Activated naive CD4-positive, alpha-beta T cell treated with anti-CD3 and anti-CD28 coated beads, Interleukin-2, amount 10 ng/mL, durations not matched to agents 7 days and 5 days (primary cell): ENCODE measurements around the gene CLHC1.

Experiments
- CTCF ChIA-PET: fragments of 350-600 bp; sonication (Branson Sonifier 250); formaldehyde crosslinking; loops from one replicate; lab custom pipeline; 2021; ENCODE audit warnings: antibody characterized with exemption; lab: Charles Lee
- DNase-seq: peaks from one replicate; pipeline ENCODE4 v3.0.0-alpha.2; 2020
- H3K27ac Mint-ChIP-seq: one replicate; pipeline ENCODE4 v1.8.0; 2021; ENCODE audit warnings: mild to moderate bottlenecking, moderate library complexity, mixed read lengths
- H3K27me3 Mint-ChIP-seq: one replicate; pipeline ENCODE4 v1.8.0; 2021; ENCODE audit warnings: mild to moderate bottlenecking, mixed read lengths
- H3K36me3 Mint-ChIP-seq: one replicate; pipeline ENCODE4 v1.8.0; 2021; ENCODE audit warnings: mixed read lengths
- H3K4me1 Mint-ChIP-seq: one replicate; pipeline ENCODE4 v1.8.0; 2021; ENCODE audit warnings: mixed read lengths
- H3K4me3 Mint-ChIP-seq: one replicate; pipeline ENCODE4 v1.8.0; 2021; ENCODE audit warnings: mild to moderate bottlenecking, moderate library complexity, mixed read lengths
- H3K9me3 Mint-ChIP-seq: one replicate; pipeline ENCODE4 v1.8.0; 2021; ENCODE audit warnings: mixed read lengths

Gene CLHC1

GRCh38 chr2:55169359-55169758 is 62.7 kb downstream of the CLHC1 start:
- no peaks in the 10 kb centered on the region for H3K4me1 Mint-ChIP-seq
- H3K9me3 Mint-ChIP-seq: no peaks in the 10 kb centered on the region
- H3K4me3 Mint-ChIP-seq: no peak overlapping the region
- no peaks in the 10 kb centered on the region for H3K27me3 Mint-ChIP-seq
- no peak for DNase-seq
- CTCF ChIA-PET: interaction anchor here (0.7 to 3.7 kb wide), 12 partner anchors 8 to 1068 kb away, joined by 3 to 20 read pairs (median 5); no protein-coding TSS in a partner anchor
- H3K36me3 Mint-ChIP-seq: no peaks in the 10 kb centered on the region
- no peak overlapping the region for H3K27ac Mint-ChIP-seq

GRCh38 chr2:55168221-55169154 is 63.6 kb downstream of the CLHC1 start:
- peak; percentile 57 for DNase-seq
- Mint-ChIP-seq H3K4me3 (no peak overlapping the region), H3K36me3 (no peaks in the 10 kb centered on the region), H3K27ac (no peak overlapping the region), H3K27me3 (no peaks in the 10 kb centered on the region), H3K4me1 (no peaks in the 10 kb centered on the region), H3K9me3 (no peaks in the 10 kb centered on the region)
- CTCF ChIA-PET: interaction anchor here (0.7 to 3.7 kb wide), 21 partner anchors 9 to 1067 kb away, joined by 3 to 20 read pairs (median 4); partner anchors contain the start of gene RTN4

- Mint-ChIP-seq H3K4me3 (no peak overlapping the region), H3K9me3 (no peaks in the 10 kb centered on the region), H3K27ac (no peak overlapping the region), H3K36me3 (no peaks in the 10 kb centered on the region), H3K27me3 (no peaks in the 10 kb centered on the region), H3K4me1 (no peaks in the 10 kb centered on the region)
- no peak for DNase-seq
- CTCF ChIA-PET: interaction anchor here (2.3 to 3.7 kb wide), 2 partner anchors 116 to 152 kb away, joined by 7 to 20 read pairs; partner anchors contain the start of gene RTN4
Measured at GRCh38 chr2:55165626-55166025, 66.5 kb downstream of the CLHC1 start.

- no peak overlapping the region for H3K4me3 Mint-ChIP-seq
- CTCF ChIA-PET: interaction anchor here (2.3 kb wide), 1 partner anchor 115 kb away, joined by 7 read pairs; the partner anchor contains the start of gene RTN4
- H3K4me1 Mint-ChIP-seq: no peaks in the 10 kb centered on the region
- H3K36me3 Mint-ChIP-seq: no peaks in the 10 kb centered on the region
- H3K27me3 Mint-ChIP-seq: no peaks in the 10 kb centered on the region
- no peaks in the 10 kb centered on the region for H3K9me3 Mint-ChIP-seq
- no peak overlapping the region for H3K27ac Mint-ChIP-seq
- no peak for DNase-seq
Measured at GRCh38 chr2:55164534-55165480, 67.3 kb downstream of the CLHC1 start.

- CTCF ChIA-PET: interaction anchor here (0.9 kb wide), 1 partner anchor 114 kb away, joined by 3 read pairs; the partner anchor contains the start of gene RTN4
- no peak for DNase-seq
- peaks cover 1% of the 10 kb centered on the region for H3K27me3 Mint-ChIP-seq
- H3K4me1 Mint-ChIP-seq: no peaks in the 10 kb centered on the region
- H3K36me3 Mint-ChIP-seq: no peaks in the 10 kb centered on the region
- H3K4me3 Mint-ChIP-seq: no peak overlapping the region
- H3K9me3 Mint-ChIP-seq: no peaks in the 10 kb centered on the region
- no peak overlapping the region for H3K27ac Mint-ChIP-seq
Measured at GRCh38 chr2:55163941-55164390, 68.1 kb downstream of the CLHC1 start.

GRCh38 chr2:55163274-55163721 is 68.8 kb downstream of the CLHC1 start:
- no peak for DNase-seq
- H3K36me3 Mint-ChIP-seq: no peaks in the 10 kb centered on the region
- no peaks in the 10 kb centered on the region for H3K9me3 Mint-ChIP-seq
- H3K4me1 Mint-ChIP-seq: no peaks in the 10 kb centered on the region
- CTCF ChIA-PET: interaction anchor here (0.9 kb wide), 1 partner anchor 113 kb away, joined by 3 read pairs; the partner anchor contains the start of gene RTN4
- no peak overlapping the region for H3K4me3 Mint-ChIP-seq
- H3K27me3 Mint-ChIP-seq: peaks cover 4% of the 10 kb centered on the region
- no peak overlapping the region for H3K27ac Mint-ChIP-seq

- CTCF ChIA-PET: interaction anchor here (0.9 kb wide), 1 partner anchor 8 kb away, joined by 3 read pairs; no protein-coding TSS in a partner anchor
- H3K27me3 Mint-ChIP-seq: peaks cover 4% of the 10 kb centered on the region
- no peak overlapping the region for H3K27ac Mint-ChIP-seq
- no peak overlapping the region for H3K4me3 Mint-ChIP-seq
- H3K9me3 Mint-ChIP-seq: no peaks in the 10 kb centered on the region
- peaks cover under 1% of the 10 kb centered on the region for H3K4me1 Mint-ChIP-seq
- H3K36me3 Mint-ChIP-seq: no peaks in the 10 kb centered on the region
- no peak for DNase-seq
Measured at GRCh38 chr2:55162284-55163006, 69.6 kb downstream of the CLHC1 start.

- Mint-ChIP-seq H3K4me3 (no peak overlapping the region), H3K4me1 (peaks cover 7% of the 10 kb centered on the region), H3K27me3 (peaks cover 5% of the 10 kb centered on the region), H3K9me3 (no peaks in the 10 kb centered on the region), H3K36me3 (no peaks in the 10 kb centered on the region), H3K27ac (no peak overlapping the region)
- CTCF ChIA-PET: interaction anchor here (0.8 to 0.9 kb wide), 2 partner anchors 9 to 147 kb away, joined by 3 read pairs; no protein-coding TSS in a partner anchor
- no peak for DNase-seq
Measured at GRCh38 chr2:55161295-55162210, 70.5 kb downstream of the CLHC1 start.

- H3K36me3 Mint-ChIP-seq: no peaks in the 10 kb centered on the region
- no peaks in the 10 kb centered on the region for H3K9me3 Mint-ChIP-seq
- no peak for DNase-seq
- H3K27me3 Mint-ChIP-seq: peaks cover 12% of the 10 kb centered on the region
- H3K4me3 Mint-ChIP-seq: no peak overlapping the region
- CTCF ChIA-PET: no interaction called here
- H3K4me1 Mint-ChIP-seq: peaks cover 7% of the 10 kb centered on the region
- no peak overlapping the region for H3K27ac Mint-ChIP-seq
Measured at GRCh38 chr2:55160422-55160821, 71.7 kb downstream of the CLHC1 start.

GRCh38 chr2:55159752-55160151 is 72.3 kb downstream of the CLHC1 start:
- H3K36me3 Mint-ChIP-seq: no peaks in the 10 kb centered on the region
- peaks cover 7% of the 10 kb centered on the region for H3K4me1 Mint-ChIP-seq
- no peaks in the 10 kb centered on the region for H3K9me3 Mint-ChIP-seq
- no peak for DNase-seq
- H3K4me3 Mint-ChIP-seq: no peak overlapping the region
- CTCF ChIA-PET: interaction anchor here (1.1 kb wide), 1 partner anchor 9 kb away, joined by 4 read pairs; no protein-coding TSS in a partner anchor
- no peak overlapping the region for H3K27ac Mint-ChIP-seq
- H3K27me3 Mint-ChIP-seq: peaks cover 16% of the 10 kb centered on the region

- DNase-seq: no peak
- Mint-ChIP-seq H3K27ac (no peak overlapping the region), H3K4me1 (peaks cover 7% of the 10 kb centered on the region), H3K9me3 (no peaks in the 10 kb centered on the region), H3K36me3 (no peaks in the 10 kb centered on the region), H3K27me3 (peaks cover 16% of the 10 kb centered on the region), H3K4me3 (no peak overlapping the region)
- CTCF ChIA-PET: interaction anchor here (1.1 kb wide), 1 partner anchor 9 kb away, joined by 4 read pairs; no protein-coding TSS in a partner anchor
Measured at GRCh38 chr2:55159037-55159651, 72.9 kb downstream of the CLHC1 start.
